H1 (cell line): ENCODE measurements around the gene ANO9. TPM values are rescaled to one million over a fixed set of nuclear protein-coding genes. Genes with fewer than 3 reads are reported as not detected.

Experiments used
- CTCF ChIA-PET: fragments of 300-600 bp; sonication (Branson Sonifier 250); formaldehyde crosslinking; loops from one replicate; lab custom pipeline; 2021; ENCODE audit not compliant: partially characterized antibody; lab: Charles Lee
- POLR2A ChIA-PET: fragments of 300-600 bp; sonication (Branson Sonifier 250); formaldehyde crosslinking; loops from one replicate; lab custom pipeline; 2021; ENCODE audit warnings: inconsistent platforms; ENCODE audit not compliant: partially characterized antibody; lab: Charles Lee
- DNase-seq, 2 experiments: peaks; one replicate each; pipeline versions ENCODE4 v3.0.0 to v3.0.0-alpha.2; 2010 to 2022; ENCODE audit warnings: low spot score in 2 of 2, low read depth in 1 of 2, mixed read lengths in 1 of 2
- FAIRE-seq: peaks from 2 replicates; lab custom pipeline; 2011; peaks lifted over from hg19 to GRCh38; lab: Jason Lieb, UNC
- H2AFZ ChIP-seq: 2 replicates; pipeline ENCODE4 v1.8.1; 2012; ENCODE audit warnings: low read length, inconsistent platforms
- H2AK5ac ChIP-seq: 2 replicates; pipeline ENCODE4 v1.6.1; 2013; ENCODE audit warnings: low read depth, low read length
- H2BK120ac ChIP-seq: replicated peaks from 2 replicates; pipeline ENCODE3; 2013; ENCODE audit warnings: low read depth, low read length, inconsistent platforms
- H2BK12ac ChIP-seq: 2 replicates; pipeline ENCODE4 v1.6.1; 2013; ENCODE audit warnings: low read depth, low read length
- H2BK15ac ChIP-seq: 2 replicates; pipeline ENCODE4 v1.6.1; 2013; ENCODE audit warnings: low read length
- H2BK20ac ChIP-seq: 2 replicates; pipeline ENCODE4 v1.6.1; 2013; ENCODE audit warnings: low read length
- H2BK5ac ChIP-seq: 2 replicates; pipeline ENCODE4 v1.6.1; 2013; ENCODE audit warnings: low read depth, low read length
- H3K14ac ChIP-seq: 2 replicates; pipeline ENCODE4 v1.6.1; 2013; ENCODE audit warnings: inconsistent platforms; ENCODE audit not compliant: insufficient read length
- H3K18ac ChIP-seq: 2 replicates; pipeline ENCODE4 v1.6.1; 2013; ENCODE audit warnings: low read length; ENCODE audit errors: extremely low read depth
- H3K23ac ChIP-seq: 2 replicates; pipeline ENCODE4 v1.6.1; 2013; ENCODE audit warnings: inconsistent platforms; ENCODE audit not compliant: insufficient read length
- H3K23me2 ChIP-seq: 2 replicates; pipeline ENCODE4 v1.6.1; 2013; ENCODE audit warnings: low read depth, low read length
- H3K27ac ChIP-seq: 2 replicates; pipeline ENCODE4 v1.6.1; 2011; ENCODE audit warnings: low read depth, low read length, inconsistent platforms
- H3K27me3 ChIP-seq, 4 experiments: replicated peaks in 1 of 4; 1 replicate in 1 of 4; 2 replicates in 3 of 4; pipeline versions ENCODE4 v1.6.1 to v1.8.1; 2011 to 2013; ENCODE audit warnings: low read length in 3 of 4, mild to moderate bottlenecking in 3 of 4, inconsistent platforms in 2 of 4, mixed read lengths in 2 of 4, moderate library complexity in 1 of 4; ENCODE audit not compliant: control insufficient read depth in 3 of 4, insufficient read depth in 3 of 4; ENCODE audit errors: extremely low read depth in 1 of 4
- H3K36me3 ChIP-seq, 4 experiments: 2 replicates each; pipeline versions ENCODE4 v1.6.1 to v1.8.1; 2011 to 2013; ENCODE audit warnings: mild to moderate bottlenecking in 4 of 4, low read length in 3 of 4, moderate library complexity in 2 of 4, control low read depth in 1 of 4, inconsistent platforms in 1 of 4; ENCODE audit not compliant: insufficient read depth in 4 of 4, control insufficient read depth in 2 of 4
- H3K4ac ChIP-seq: replicated peaks from 2 replicates; pipeline ENCODE3; 2013; ENCODE audit warnings: low read length, low read depth, mixed read lengths, inconsistent platforms; ENCODE audit not compliant: insufficient read length
- H3K4me1 ChIP-seq, 4 experiments: replicated peaks in 1 of 4; 1 replicate in 1 of 4; 2 replicates in 3 of 4; pipeline versions ENCODE4 v1.6.1 to v1.8.1; 2011 to 2013; ENCODE audit warnings: low read length in 3 of 4, inconsistent platforms in 2 of 4, mixed read lengths in 1 of 4; ENCODE audit not compliant: insufficient read depth in 4 of 4, control insufficient read depth in 3 of 4
- H3K4me2 ChIP-seq, 2 experiments: 2 replicates each; pipeline versions ENCODE4 v1.6.1 to v1.8.1; 2011 to 2013; ENCODE audit warnings: low read depth in 2 of 2, low read length in 2 of 2, control low read depth in 1 of 2, inconsistent platforms in 1 of 2, mild to moderate bottlenecking in 1 of 2; ENCODE audit not compliant: insufficient read depth in 1 of 2
- H3K4me3 ChIP-seq, 4 experiments: fragments of 200-600, 300-600 bp in 1 of 4; sonication (generic), shearing (Covaris generic), sonication (Bioruptor Twin) in 1 of 4; 2 replicates each; pipeline versions ENCODE4 v1.5.1 to v1.8.1; 2011 to 2016; ENCODE audit warnings: low read length in 4 of 4, low read depth in 3 of 4, control low read depth in 2 of 4, inconsistent platforms in 2 of 4, mild to moderate bottlenecking in 2 of 4, mixed read lengths in 1 of 4, moderate library complexity in 1 of 4; ENCODE audit not compliant: insufficient read depth in 2 of 4; ENCODE audit errors: extremely low read depth in 1 of 4
- H3K56ac ChIP-seq: replicated peaks from 2 replicates; pipeline ENCODE3; 2013; ENCODE audit warnings: low read depth, mild to moderate bottlenecking, mixed read lengths, low read length, inconsistent platforms; ENCODE audit not compliant: insufficient read length
- H3K79me1 ChIP-seq: 2 replicates; pipeline ENCODE4 v1.6.1; 2013; ENCODE audit warnings: low read depth, low read length, control low read depth
- H3K79me2 ChIP-seq, 2 experiments: 2 replicates each; pipeline versions ENCODE4 v1.6.1 to v1.8.1; 2012 to 2013; ENCODE audit warnings: low read length in 2 of 2, mild to moderate bottlenecking in 2 of 2, inconsistent platforms in 1 of 2; ENCODE audit not compliant: insufficient read depth in 2 of 2, control insufficient read depth in 1 of 2
- H3K9ac ChIP-seq, 4 experiments: replicated peaks in 1 of 4; 1 replicate in 1 of 4; 2 replicates in 3 of 4; pipeline versions ENCODE4 v1.6.1 to v1.8.1; 2011 to 2013; ENCODE audit warnings: low read depth in 3 of 4, low read length in 3 of 4, control low read depth in 2 of 4, mild to moderate bottlenecking in 2 of 4, moderate library complexity in 2 of 4, inconsistent platforms in 1 of 4; ENCODE audit errors: extremely low read depth in 1 of 4
- H3K9me3 ChIP-seq, 2 experiments: 2 replicates each; pipeline versions ENCODE4 v1.6.1 to v1.8.1; 2012 to 2013; ENCODE audit warnings: mild to moderate bottlenecking in 2 of 2, moderate library complexity in 2 of 2, control low read depth in 1 of 2, inconsistent platforms in 1 of 2, low read depth in 1 of 2, low read length in 1 of 2, mixed read lengths in 1 of 2; ENCODE audit not compliant: insufficient read depth in 2 of 2
- H4K20me1 ChIP-seq, 2 experiments: replicated peaks in 1 of 2; 2 replicates each; pipeline versions ENCODE3 to v1.8.1; 2011 to 2013; ENCODE audit warnings: inconsistent platforms in 2 of 2, low read length in 2 of 2, mild to moderate bottlenecking in 1 of 2; ENCODE audit not compliant: insufficient read depth in 2 of 2, control insufficient read depth in 1 of 2
- H4K5ac ChIP-seq: 2 replicates; pipeline ENCODE4 v1.6.1; 2013; ENCODE audit warnings: low read length, low read depth, mixed read lengths, inconsistent platforms; ENCODE audit not compliant: insufficient read length
- H4K8ac ChIP-seq: 2 replicates; pipeline ENCODE4 v1.8.0; 2013; ENCODE audit warnings: mild to moderate bottlenecking, moderate library complexity, low read length, inconsistent platforms; ENCODE audit not compliant: insufficient read depth; ENCODE audit errors: extremely low read depth
- H4K91ac ChIP-seq: replicated peaks from 2 replicates; pipeline ENCODE3; 2013; ENCODE audit warnings: low read length, mixed read lengths, inconsistent platforms; ENCODE audit not compliant: insufficient read length
- CHD2 ChIP-seq: IDR thresholded peaks from 2 replicates; pipeline ENCODE4 v1.6.1; 2012; ENCODE audit warnings: low read length, improper control_type of control experiment
- POLR2AphosphoS5 ChIP-seq: IDR thresholded peaks from 2 replicates; pipeline ENCODE4 v1.6.1; 2011; ENCODE audit warnings: low read depth, low read length
- SRF ChIP-seq: IDR thresholded peaks from 2 replicates; pipeline ENCODE4 v1.6.1; 2011; ENCODE audit warnings: mild to moderate bottlenecking, low read depth, low read length, moderate library complexity
- whole genome bisulfite sequencing, 2 experiments: shearing (Covaris generic) in 1 of 2; methylation state at CpG; one replicate each; pipeline versions ENCODE4 v1.1.6 to v1.1.7; 2013 to 2015; ENCODE audit warnings: low lambda C conversion rate in 2 of 2, mixed read lengths in 2 of 2, inconsistent platforms in 1 of 2, low coverage in 1 of 2, missing lambda C conversion rate in 1 of 2; ENCODE audit not compliant: insufficient replicate concordance in 2 of 2, insufficient coverage in 1 of 2, insufficient read length in 1 of 2; ENCODE audit errors: extremely low coverage in 1 of 2, missing lambda C conversion rate in 1 of 2; 5-methylcytosine and 5-hydroxymethylcytosine counted together
- polyA plus RNA-seq, 7 experiments: library from polyadenylated mRNA; depleted of rRNA in 3 of 7; stranded (reverse) in 5 of 7; unstranded in 2 of 7; fragments of >200 nt in 5 of 7; fragments of 200-250 nt in 2 of 7; gene quantifications; 1 replicate in 5 of 7; 2 replicates in 1 of 7; 4 replicates in 1 of 7; pipeline versions ENCODE4 v1.2.1 to v1.2.3, GENCODE V29; 2011 to 2013; ENCODE audit warnings: missing spikeins in 2 of 7, mixed read lengths in 2 of 7
- total RNA-seq: library from RNA; stranded (reverse); fragmentation: NEBNext Ultra II Directional; extraction: Animal tissue kit (Norgen Biotek cat#: 25700); gene quantifications from 2 replicates; pipeline ENCODE4 v1.2.1, GENCODE V29; 2021

The ANO9 gene
- total and polyA plus RNA-seq, 2 of the 8 experiments (the other 6 are each of a cell fraction or from before 2014, with no cell fraction given), result 20.0 to 20.7 TPM

- Histone ChIP-seq H3K4me3 (no peak overlapping the region), H2AK5ac (no peak overlapping the region), H3K9ac (no peak overlapping the region), H2BK15ac (no peak overlapping the region), H3K4ac (no peak overlapping the region), H3K23ac (no peak overlapping the region), H4K91ac (no peak overlapping the region), H4K5ac (no peak overlapping the region), H2BK5ac (no peak overlapping the region), H3K9me3 (no peaks in the 10 kb centered on the region; a peak in 1 of 4 replicates), H3K14ac (no peak overlapping the region), H3K79me2 (no peaks in the 10 kb centered on the region), H3K27me3 (no peaks in the 10 kb centered on the region), H3K27ac (no peak overlapping the region), H3K4me2 (no peak overlapping the region), H2AFZ (no peak overlapping the region), H3K23me2 (no peaks in the 10 kb centered on the region), H3K18ac (no peak overlapping the region), H3K36me3 (peaks cover 0 to 46% (median 6%) of the 10 kb centered on the region in 4 experiments; a peak in 5 of 8 replicates), H4K20me1 (peaks cover 0 to 6% of the 10 kb centered on the region in 2 experiments), H3K4me1 (no peaks in the 10 kb centered on the region), H3K79me1 (no peaks in the 10 kb centered on the region), H3K56ac (no peak overlapping the region), H4K8ac (no peak overlapping the region), H2BK12ac (no peak overlapping the region), H2BK20ac (no peak overlapping the region), H2BK120ac (no peak overlapping the region)
- WGBS, 2 experiments, result 95% methylated on average over 57 of the region's 87 CpGs; no CpG with 5 or more reads in 1 of the 2 experiments
- FAIRE-seq, result no peak
- ChIA-PET CTCF (interaction anchor here (1.0 kb wide), 2 partner anchors 10 to 16 kb away, joined by 3 to 4 read pairs; no protein-coding TSS in a partner anchor), POLR2A (interaction anchor here (0.8 to 1.9 kb wide), 5 partner anchors 9 to 25 kb away, joined by 3 to 6 read pairs (median 3); partner anchors contain the start of gene B4GALNT4)
- no peak for DNase-seq
- TF ChIP-seq POLR2AphosphoS5 (0 out of 2 replicates have a peak, but pooled peaks have one; percentile 20), SRF (no peak), CHD2 (no peak)
Measured at GRCh38 chr11:379205-380094, 62.4 kb downstream of the ANO9 start.
